Right renal cortex interstitium (tissue), 3 donors: ENCODE results near the gene GBX2. TPM values are rescaled to one million over a fixed set of nuclear protein-coding genes. Genes with fewer than 3 reads are reported as not detected.

Source experiments
- DNase-seq, 3 donors: peaks; one replicate each; pipeline ENCODE4 v3.0.0-alpha.2; 2013; ENCODE audit warnings: low read depth in 3 of 3, low spot score in 2 of 3
- polyA plus RNA-seq, 3 donors: library from polyadenylated mRNA; unstranded; fragments of 120-200 nt; gene quantifications; one replicate each; pipeline ENCODE4 v1.2.1, GENCODE V29; 2013; ENCODE audit not compliant: insufficient read length in 3 of 3

The GBX2 gene
- polyA plus RNA-seq: under 1 TPM; 0.39 to 0.51 (median 0.41) TPM

GRCh38 chr2:236168110-236169080, at the start of gene GBX2:
Gene GBX2, minus strand, starts transcription at chr2:236168386. Its CDS starts 415 bp downstream, at chr2:236167971.
- DNase-seq: no peak

GRCh38 chr2:236217926-236218325, 49.7 kb upstream of the GBX2 start:
- no peak for DNase-seq

GRCh38 chr2:236216711-236217110, 48.5 kb upstream of the GBX2 start:
- DNase-seq: no peak

- no peak for DNase-seq
Measured at GRCh38 chr2:236215761-236216333, 47.7 kb upstream of the GBX2 start.

GRCh38 chr2:236215196-236215595, 47.0 kb upstream of the GBX2 start:
- DNase-seq: no peak

- no peak for DNase-seq
Measured at GRCh38 chr2:236214376-236214995, 46.3 kb upstream of the GBX2 start.

- DNase-seq: no peak
Measured at GRCh38 chr2:236211296-236211695, 43.1 kb upstream of the GBX2 start.

GRCh38 chr2:236210536-236210935, 42.4 kb upstream of the GBX2 start:
- DNase-seq: no peak

- DNase-seq: no peak
Measured at GRCh38 chr2:236209996-236210395, 41.8 kb upstream of the GBX2 start.

- no peak for DNase-seq
Measured at GRCh38 chr2:236209535-236209934, 41.3 kb upstream of the GBX2 start.

GRCh38 chr2:236208019-236208926, 40.1 kb upstream of the GBX2 start:
- no peak for DNase-seq

GRCh38 chr2:236207472-236207871, 39.3 kb upstream of the GBX2 start:
- DNase-seq: no peak

GRCh38 chr2:236205867-236206645, 37.9 kb upstream of the GBX2 start:
- DNase-seq: no peak

- DNase-seq: no peak
Measured at GRCh38 chr2:236204953-236205352, 36.8 kb upstream of the GBX2 start.

GRCh38 chr2:236200378-236200777, 32.2 kb upstream of the GBX2 start:
- DNase-seq: no peak

GRCh38 chr2:236196366-236196765, 28.2 kb upstream of the GBX2 start:
- DNase-seq: no peak

GRCh38 chr2:236195726-236196125, 27.5 kb upstream of the GBX2 start:
- DNase-seq: no peak

GRCh38 chr2:236194786-236195185, 26.6 kb upstream of the GBX2 start:
- no peak for DNase-seq

GRCh38 chr2:236193026-236193425, 24.8 kb upstream of the GBX2 start:
- DNase-seq: no peak

- DNase-seq: no peak
Measured at GRCh38 chr2:236190674-236191073, 22.5 kb upstream of the GBX2 start.
